Tibial artery (tissue), 4 donors: ENCODE data around the gene SLC24A3.

Experiments
- DNase-seq, 2 donors: peaks; one replicate each; pipeline ENCODE4 v3.0.0-alpha.2; 2019
- H3K27ac ChIP-seq, 2 donors: fragments of 200-600 bp; sonication (generic) in 1 of 2; 1 replicate in 1 of 2; 2 replicates in 1 of 2; pipeline ENCODE4 v1.5.1; 2018 to 2019; ENCODE audit warnings: mild to moderate bottlenecking in 1 of 2
- H3K27me3 ChIP-seq, 2 donors: fragments of 200-600 bp; sonication (generic) in 1 of 2; one replicate each; pipeline versions ENCODE4 v1.5.1 to v1.6.0; 2016 to 2019
- H3K36me3 ChIP-seq, 3 donors: fragments of 200-600 bp; sonication (generic) in 2 of 3; one replicate each; pipeline ENCODE4 v1.5.1; 2016 to 2019; ENCODE audit warnings: mild to moderate bottlenecking in 2 of 3
- H3K4me1 ChIP-seq, 4 donors: fragments of 200-600 bp; sonication (generic) in 2 of 4; 1 replicate in 3 of 4; 2 replicates in 1 of 4; pipeline ENCODE4 v1.5.1; 2016 to 2019
- H3K4me3 ChIP-seq, 2 donors: fragments of 200-600 bp; sonication (generic) in 1 of 2; 1 replicate in 1 of 2; 2 replicates in 1 of 2; pipeline ENCODE4 v1.5.1; 2018 to 2019; ENCODE audit warnings: mild to moderate bottlenecking in 2 of 2
- H3K9me3 ChIP-seq, 3 donors: fragments of 200-600 bp; sonication (generic) in 1 of 3; one replicate each; pipeline ENCODE4 v1.5.1; 2016 to 2019
- intact Hi-C: fragments of 100-400 bp; cut with DNase I; formaldehyde crosslinking; loops from one replicate; pipeline ENCODE4 v1.15.0; 2023; ENCODE audit warnings: low total_unique reads
- TF ChIP-seq, protein P1 (sequence below), 2 experiments: fragments of 200-600 bp in 1 of 2; fragments of 450-650 bp in 1 of 2; IDR thresholded peaks; one replicate each; pipeline ENCODE4 v1.5.1; 2017 to 2019; ENCODE audit warnings: antibody characterized with exemption in 2 of 2, mild to moderate bottlenecking in 1 of 2, moderate library complexity in 1 of 2

Gene SLC24A3

DNA sequence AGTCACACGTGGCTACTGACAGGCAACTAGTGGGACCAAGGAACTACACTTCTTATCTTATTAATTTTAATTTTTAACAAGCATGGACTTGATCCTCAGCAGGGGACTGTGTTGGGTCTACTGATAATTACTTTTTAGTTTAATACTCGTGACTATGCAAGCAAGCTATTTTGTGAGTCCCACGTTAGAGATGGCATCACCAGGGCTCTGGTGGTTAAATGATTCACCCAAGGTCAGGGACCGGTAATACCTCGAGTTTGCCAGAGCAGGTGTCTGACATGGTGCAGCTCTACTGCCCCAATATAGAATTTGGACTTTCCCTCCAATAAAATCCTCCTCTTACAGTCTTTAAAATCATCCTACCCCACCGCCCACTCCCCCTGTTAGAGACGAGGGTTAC lies 447.0 kb downstream of the SLC24A3 start:
- Histone ChIP-seq H3K27ac (no peak overlapping the region), H3K9me3 (no peaks in the 10 kb centered on the region), H3K4me3 (no peak overlapping the region), H3K27me3 (no peaks in the 10 kb centered on the region), H3K4me1 (peaks cover 0 to 14% (median 8%) of the 10 kb centered on the region in 4 donors), H3K36me3 (peaks cover 0 to 3% (median 0%) of the 10 kb centered on the region in 3 donors)
- no peak for DNase-seq
- intact Hi-C loops = loop anchor here (10.0 kb wide), 1 partner anchor 1025 kb away; no protein-coding TSS in a partner anchor
- TF ChIP-seq, protein P1, sequence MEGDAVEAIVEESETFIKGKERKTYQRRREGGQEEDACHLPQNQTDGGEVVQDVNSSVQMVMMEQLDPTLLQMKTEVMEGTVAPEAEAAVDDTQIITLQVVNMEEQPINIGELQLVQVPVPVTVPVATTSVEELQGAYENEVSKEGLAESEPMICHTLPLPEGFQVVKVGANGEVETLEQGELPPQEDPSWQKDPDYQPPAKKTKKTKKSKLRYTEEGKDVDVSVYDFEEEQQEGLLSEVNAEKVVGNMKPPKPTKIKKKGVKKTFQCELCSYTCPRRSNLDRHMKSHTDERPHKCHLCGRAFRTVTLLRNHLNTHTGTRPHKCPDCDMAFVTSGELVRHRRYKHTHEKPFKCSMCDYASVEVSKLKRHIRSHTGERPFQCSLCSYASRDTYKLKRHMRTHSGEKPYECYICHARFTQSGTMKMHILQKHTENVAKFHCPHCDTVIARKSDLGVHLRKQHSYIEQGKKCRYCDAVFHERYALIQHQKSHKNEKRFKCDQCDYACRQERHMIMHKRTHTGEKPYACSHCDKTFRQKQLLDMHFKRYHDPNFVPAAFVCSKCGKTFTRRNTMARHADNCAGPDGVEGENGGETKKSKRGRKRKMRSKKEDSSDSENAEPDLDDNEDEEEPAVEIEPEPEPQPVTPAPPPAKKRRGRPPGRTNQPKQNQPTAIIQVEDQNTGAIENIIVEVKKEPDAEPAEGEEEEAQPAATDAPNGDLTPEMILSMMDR (IDR thresholded peaks at IDR 0.05) = no peak

DNA sequence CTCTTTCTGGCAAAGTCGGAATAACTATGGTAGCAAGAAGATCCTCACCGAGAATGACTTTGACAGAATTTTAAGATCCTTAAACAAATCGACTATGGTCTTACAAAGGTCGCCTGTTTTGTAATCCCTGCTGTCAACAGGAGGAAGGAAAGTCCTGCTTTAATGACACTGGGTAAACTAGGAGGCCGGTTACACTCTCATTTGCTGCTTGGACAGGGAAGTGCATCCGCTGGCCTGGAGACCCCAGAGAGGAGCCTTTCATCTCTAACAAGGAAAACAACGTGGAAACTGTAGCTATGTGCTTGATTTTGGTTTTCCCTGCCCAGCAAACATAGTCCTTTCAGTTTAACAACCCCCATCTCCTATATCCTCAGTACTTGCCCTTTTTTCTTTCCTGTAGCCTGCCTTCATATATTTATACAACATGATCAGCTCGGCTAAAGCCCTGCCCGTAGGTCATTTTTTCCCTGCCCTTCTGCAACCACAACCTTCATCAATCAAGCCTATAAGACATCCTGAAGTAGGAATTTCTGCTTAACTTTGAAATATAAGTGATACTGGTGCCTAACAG lies 448.5 kb downstream of the SLC24A3 start:
- DNase-seq = no peak
- TF ChIP-seq, protein P1 (IDR thresholded peaks at IDR 0.05) = no peak
- Histone ChIP-seq H3K4me1 (peaks cover 0 to 14% (median 8%) of the 10 kb centered on the region in 4 donors), H3K27me3 (no peaks in the 10 kb centered on the region), H3K4me3 (no peak overlapping the region), H3K9me3 (no peaks in the 10 kb centered on the region), H3K27ac (no peak overlapping the region), H3K36me3 (peaks cover 0 to 3% (median 0%) of the 10 kb centered on the region in 3 donors)
- intact Hi-C loops = loop anchor here (5.0 to 10.0 kb wide), 2 partner anchors 454 to 756 kb away; no protein-coding TSS in a partner anchor

DNA sequence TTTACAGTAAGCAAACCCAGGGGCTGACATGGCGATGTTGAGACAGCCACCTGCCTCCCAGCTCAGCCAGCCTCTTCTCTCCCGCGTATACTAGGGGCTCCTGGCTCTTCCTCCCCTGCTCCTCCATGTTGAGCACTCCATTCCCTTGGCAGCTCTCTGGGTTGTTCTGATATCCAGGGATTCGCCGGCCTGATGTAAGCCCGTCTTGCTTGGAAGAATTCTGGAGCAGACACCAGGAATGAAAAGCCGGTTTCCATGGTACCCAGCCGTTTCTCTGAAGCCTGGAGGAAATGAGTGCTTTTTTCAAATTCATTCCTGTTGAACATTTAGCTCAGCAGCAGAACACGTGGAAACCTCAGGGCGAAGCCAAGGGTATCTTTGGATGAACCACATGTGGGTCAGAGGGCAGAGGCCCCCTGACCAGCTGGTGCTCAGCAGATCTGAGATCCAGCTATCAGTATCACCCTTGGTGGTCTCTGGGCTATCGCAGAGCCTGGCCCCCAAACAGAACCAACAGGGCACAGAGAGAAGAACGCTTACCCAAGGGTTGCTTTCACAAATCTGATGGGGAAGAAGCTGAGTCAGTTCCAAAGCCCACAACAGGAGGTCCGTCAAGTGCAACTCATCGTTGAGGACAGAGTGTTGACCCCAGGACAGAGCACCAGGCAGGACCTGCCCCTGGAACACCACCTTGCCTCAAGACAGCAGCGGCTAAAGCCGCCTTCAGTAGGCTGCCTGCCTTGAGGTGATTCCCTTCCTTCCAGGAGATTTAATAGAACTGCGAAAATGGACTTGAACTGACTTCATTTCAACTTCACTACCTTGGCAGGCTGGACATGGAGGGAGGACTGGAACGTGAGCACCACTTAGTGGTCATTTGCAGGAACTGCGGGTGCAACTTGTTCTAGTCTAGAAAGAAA lies 449.5 kb downstream of the SLC24A3 start:
- no peaks in the 10 kb centered on the region for H3K9me3 ChIP-seq
- no peak overlapping the region for H3K27ac ChIP-seq
- no peaks in the 10 kb centered on the region for H3K36me3 ChIP-seq
- peak; percentile 73 to 81 for DNase-seq
- H3K4me3 ChIP-seq = peak overlapping the region in 1 of 2 donors; percentile 35
- TF ChIP-seq, protein P1 (IDR thresholded peaks at IDR 0.05) = peak; percentile 92 to 100
- H3K27me3 ChIP-seq = no peaks in the 10 kb centered on the region
- intact Hi-C loops = loop anchor here (5.0 to 10.0 kb wide), 2 partner anchors 455 to 757 kb away; no protein-coding TSS in a partner anchor
- H3K4me1 ChIP-seq = peaks cover 0 to 14% (median 8%) of the 10 kb centered on the region in 4 donors

DNA sequence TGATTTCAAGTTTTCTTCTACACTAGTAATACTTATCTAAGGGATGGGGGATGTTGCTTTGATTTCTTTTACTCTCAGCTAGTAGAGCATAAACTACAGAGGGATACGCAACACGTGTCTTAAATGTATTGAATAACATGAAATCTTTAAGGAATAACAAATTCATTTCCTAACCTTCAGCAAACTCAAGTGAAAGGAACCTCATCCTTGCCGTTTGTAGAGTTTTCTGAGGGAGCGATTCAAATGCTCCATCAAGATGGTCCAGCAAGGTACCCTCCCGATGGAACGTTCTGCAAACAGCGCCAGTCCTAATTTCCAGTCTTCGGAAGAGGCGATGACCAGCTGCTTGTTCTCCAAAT lies 450.2 kb downstream of the SLC24A3 start:
- no peaks in the 10 kb centered on the region for H3K36me3 ChIP-seq
- TF ChIP-seq, protein P1 (IDR thresholded peaks at IDR 0.05) = no peak
- H3K4me1 ChIP-seq = peaks cover 0 to 14% (median 8%) of the 10 kb centered on the region in 4 donors
- H3K27me3 ChIP-seq = no peaks in the 10 kb centered on the region
- no peak overlapping the region for H3K4me3 ChIP-seq
- H3K27ac ChIP-seq = no peak overlapping the region
- no peaks in the 10 kb centered on the region for H3K9me3 ChIP-seq
- no peak for DNase-seq
- intact Hi-C loops = loop anchor here (5.0 to 10.0 kb wide), 2 partner anchors 455 to 758 kb away; no protein-coding TSS in a partner anchor

DNA sequence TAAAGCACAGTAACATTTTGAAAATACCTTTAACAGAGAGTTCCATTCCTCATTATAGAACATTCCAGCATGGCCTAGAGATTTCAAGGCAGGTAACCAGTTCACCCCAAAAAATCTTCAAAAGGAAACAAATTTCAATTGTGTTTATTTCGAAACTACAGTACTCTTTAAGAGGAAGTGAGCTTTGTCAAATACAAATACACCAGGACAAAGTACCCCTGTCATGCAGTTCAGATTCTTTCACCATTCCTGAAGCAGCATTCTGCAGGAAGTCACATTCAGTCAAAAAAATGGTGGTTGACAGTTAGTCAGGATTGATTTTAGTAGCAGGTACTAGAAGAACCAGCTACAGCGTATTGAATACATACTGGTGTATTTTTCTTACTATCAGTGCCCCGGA lies 456.0 kb downstream of the SLC24A3 start:
- no peak for DNase-seq
- Histone ChIP-seq H3K9me3 (no peaks in the 10 kb centered on the region), H3K36me3 (no peaks in the 10 kb centered on the region), H3K4me3 (no peak overlapping the region), H3K27ac (no peak overlapping the region), H3K4me1 (no peaks in the 10 kb centered on the region), H3K27me3 (no peaks in the 10 kb centered on the region)
- intact Hi-C loops = loop anchor here (10.0 kb wide), 1 partner anchor 764 kb away; no protein-coding TSS in a partner anchor
- TF ChIP-seq, protein P1 (IDR thresholded peaks at IDR 0.05) = no peak
